Measurements from ENCODE around the gene TANGO6.

The TANGO6 gene

DNA sequence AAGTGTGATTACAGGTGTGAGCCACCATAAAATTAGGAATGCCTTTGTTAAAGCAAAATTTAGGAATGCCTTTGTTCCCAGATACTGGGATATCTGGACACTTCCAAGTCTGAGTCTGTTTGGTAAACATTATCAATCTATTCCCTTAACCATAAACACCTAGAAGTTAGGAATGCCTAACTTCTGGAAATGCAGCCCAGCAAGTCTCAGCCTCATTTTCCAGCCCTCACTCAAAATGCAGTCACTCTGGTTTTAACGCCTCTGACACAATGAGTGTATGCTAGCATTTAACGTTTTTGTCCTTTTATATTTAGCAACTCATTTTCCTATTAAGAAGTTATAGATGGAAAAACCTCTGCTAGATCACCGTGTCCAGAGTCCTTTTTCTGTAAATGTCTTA is 227.7 kb downstream of the TANGO6 start:
- H3K4me1 Mint-ChIP-seq = peaks cover 2% of the 10 kb centered on the region
- H3K27me3 Mint-ChIP-seq = no peaks in the 10 kb centered on the region
- H3K4me3 Mint-ChIP-seq = no peak overlapping the region
- H3K9me3 Mint-ChIP-seq = no peaks in the 10 kb centered on the region
- H3K27ac Mint-ChIP-seq = no peak overlapping the region
- no peak for ATAC-seq (ENCODE audit: low read depth)
- no peak for DNase-seq (ENCODE audit: low spot score in 2 of 2)
- H3K36me3 Mint-ChIP-seq = peaks cover 3% of the 10 kb centered on the region

GRCh38 chr16:69072640-69072974 is 229.3 kb downstream of the TANGO6 start:
- DNase-seq (ENCODE audit: low spot score in 2 of 2) (no peak), ATAC-seq (ENCODE audit: low read depth) (no peak)
- H3K4me1 Mint-ChIP-seq = peaks cover 2% of the 10 kb centered on the region
- H3K27ac Mint-ChIP-seq = no peak overlapping the region
- peaks cover 7% of the 10 kb centered on the region for H3K36me3 Mint-ChIP-seq
- no peak overlapping the region for H3K4me3 Mint-ChIP-seq
- H3K9me3 Mint-ChIP-seq = no peaks in the 10 kb centered on the region
- no peaks in the 10 kb centered on the region for H3K27me3 Mint-ChIP-seq

DNA sequence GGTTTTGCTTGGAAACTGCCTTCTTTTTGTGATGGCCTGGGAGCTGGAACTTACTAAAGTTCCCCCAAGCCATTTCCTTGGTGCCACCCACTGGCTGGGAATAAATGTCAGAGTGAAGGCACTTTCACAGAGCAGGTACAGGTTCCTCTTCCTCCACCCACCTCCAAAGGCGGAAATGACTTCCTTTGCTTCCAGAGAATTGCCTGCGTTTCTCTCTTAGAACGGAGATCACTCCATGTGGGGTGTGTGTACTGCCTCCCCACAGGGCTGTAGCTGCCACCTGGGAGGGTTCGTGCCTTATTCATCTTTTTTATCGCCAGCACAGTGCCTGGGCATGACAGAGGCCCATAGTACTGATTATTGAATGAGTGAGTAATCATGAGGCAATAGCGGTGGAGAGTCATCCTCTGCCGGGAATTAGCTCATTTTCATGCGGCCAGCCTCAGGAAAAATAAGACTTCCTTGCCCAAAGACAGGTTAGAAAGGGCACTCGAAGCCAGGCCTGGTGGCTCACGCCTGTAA is 229.9 kb downstream of the TANGO6 start:
- ATAC-seq (ENCODE audit: low read depth) (no peak), DNase-seq (ENCODE audit: low spot score in 2 of 2) (no peak)
- Mint-ChIP-seq H3K27me3 (no peaks in the 10 kb centered on the region), H3K9me3 (no peaks in the 10 kb centered on the region), H3K36me3 (peaks cover 7% of the 10 kb centered on the region), H3K4me3 (no peak overlapping the region), H3K27ac (no peak overlapping the region), H3K4me1 (peaks cover 2% of the 10 kb centered on the region)

GRCh38 chr16:69077251-69077650 is 233.9 kb downstream of the TANGO6 start:
- DNase-seq (ENCODE audit: low spot score in 2 of 2) = no peak
- ATAC-seq (ENCODE audit: low read depth) = no peak
- Mint-ChIP-seq H3K27ac (no peak overlapping the region), H3K36me3 (peaks cover 8% of the 10 kb centered on the region), H3K27me3 (no peaks in the 10 kb centered on the region), H3K9me3 (no peaks in the 10 kb centered on the region), H3K4me3 (no peak overlapping the region), H3K4me1 (no peaks in the 10 kb centered on the region)

DNA sequence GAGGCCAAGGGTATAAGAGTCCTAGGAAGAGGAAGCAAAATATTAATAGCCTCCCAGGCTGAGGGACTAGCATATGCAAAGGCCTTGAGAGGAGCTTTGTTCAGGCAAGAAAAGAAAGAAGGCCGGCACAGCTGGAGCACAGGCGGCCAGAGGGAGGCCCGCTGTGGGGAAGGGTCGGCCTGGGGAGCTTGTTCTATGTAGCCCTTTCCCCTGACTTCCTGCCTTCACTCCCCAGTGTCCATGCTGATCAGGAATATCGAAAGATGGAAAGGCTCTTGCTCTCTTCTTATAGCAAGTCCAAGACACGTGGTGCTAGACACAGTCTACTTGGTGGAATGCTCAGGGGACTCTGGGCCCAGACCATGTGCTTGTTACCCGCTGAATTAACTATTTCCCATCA is 234.7 kb downstream of the TANGO6 start:
- no peak for DNase-seq (ENCODE audit: low spot score in 2 of 2)
- no peak overlapping the region for H3K27ac Mint-ChIP-seq
- H3K4me1 Mint-ChIP-seq = no peaks in the 10 kb centered on the region
- H3K4me3 Mint-ChIP-seq = no peak overlapping the region
- no peak for ATAC-seq (ENCODE audit: low read depth)
- no peaks in the 10 kb centered on the region for H3K27me3 Mint-ChIP-seq
- H3K9me3 Mint-ChIP-seq = no peaks in the 10 kb centered on the region
- H3K36me3 Mint-ChIP-seq = peaks cover 9% of the 10 kb centered on the region

DNA sequence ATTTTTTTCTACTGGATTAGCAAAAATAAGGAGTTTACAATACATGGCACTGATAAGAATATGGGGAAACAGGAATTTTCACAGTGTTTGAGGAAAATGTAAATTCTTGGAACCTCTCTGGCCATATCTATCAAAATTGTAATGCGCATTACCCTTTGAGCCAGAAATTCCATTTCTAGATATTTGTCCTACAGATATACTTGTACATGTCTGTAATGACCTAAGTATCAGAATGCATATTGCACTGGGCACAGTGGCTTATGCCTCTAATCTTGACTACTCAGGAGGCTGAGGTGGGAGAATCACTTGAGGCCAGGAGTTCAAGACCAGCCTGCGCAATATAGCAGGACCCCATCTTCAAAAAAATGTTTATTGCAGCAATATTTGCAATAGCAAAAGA is 236.4 kb downstream of the TANGO6 start:
- Mint-ChIP-seq H3K27me3 (no peaks in the 10 kb centered on the region), H3K4me3 (no peak overlapping the region), H3K9me3 (no peaks in the 10 kb centered on the region), H3K27ac (no peak overlapping the region), H3K36me3 (peaks cover 17% of the 10 kb centered on the region), H3K4me1 (no peaks in the 10 kb centered on the region)
- DNase-seq (ENCODE audit: low spot score in 2 of 2) (no peak), ATAC-seq (ENCODE audit: low read depth) (no peak)

- no peak overlapping the region for H3K4me3 Mint-ChIP-seq
- peaks cover 23% of the 10 kb centered on the region for H3K36me3 Mint-ChIP-seq
- no peaks in the 10 kb centered on the region for H3K4me1 Mint-ChIP-seq
- ATAC-seq (ENCODE audit: low read depth) = no peak
- no peaks in the 10 kb centered on the region for H3K9me3 Mint-ChIP-seq
- H3K27me3 Mint-ChIP-seq = no peaks in the 10 kb centered on the region
- DNase-seq (ENCODE audit: low spot score in 2 of 2) = no peak
- no peak overlapping the region for H3K27ac Mint-ChIP-seq
Measured at GRCh38 chr16:69083306-69083941, 240.1 kb downstream of the TANGO6 start.

GRCh38 chr16:69084289-69084688 is 241.0 kb downstream of the TANGO6 start:
- H3K4me3 Mint-ChIP-seq = no peak overlapping the region
- ATAC-seq (ENCODE audit: low read depth) = no peak
- H3K9me3 Mint-ChIP-seq = no peaks in the 10 kb centered on the region
- no peaks in the 10 kb centered on the region for H3K27me3 Mint-ChIP-seq
- no peaks in the 10 kb centered on the region for H3K4me1 Mint-ChIP-seq
- DNase-seq (ENCODE audit: low spot score in 2 of 2) = no peak
- H3K36me3 Mint-ChIP-seq = peaks cover 22% of the 10 kb centered on the region
- H3K27ac Mint-ChIP-seq = no peak overlapping the region

DNA sequence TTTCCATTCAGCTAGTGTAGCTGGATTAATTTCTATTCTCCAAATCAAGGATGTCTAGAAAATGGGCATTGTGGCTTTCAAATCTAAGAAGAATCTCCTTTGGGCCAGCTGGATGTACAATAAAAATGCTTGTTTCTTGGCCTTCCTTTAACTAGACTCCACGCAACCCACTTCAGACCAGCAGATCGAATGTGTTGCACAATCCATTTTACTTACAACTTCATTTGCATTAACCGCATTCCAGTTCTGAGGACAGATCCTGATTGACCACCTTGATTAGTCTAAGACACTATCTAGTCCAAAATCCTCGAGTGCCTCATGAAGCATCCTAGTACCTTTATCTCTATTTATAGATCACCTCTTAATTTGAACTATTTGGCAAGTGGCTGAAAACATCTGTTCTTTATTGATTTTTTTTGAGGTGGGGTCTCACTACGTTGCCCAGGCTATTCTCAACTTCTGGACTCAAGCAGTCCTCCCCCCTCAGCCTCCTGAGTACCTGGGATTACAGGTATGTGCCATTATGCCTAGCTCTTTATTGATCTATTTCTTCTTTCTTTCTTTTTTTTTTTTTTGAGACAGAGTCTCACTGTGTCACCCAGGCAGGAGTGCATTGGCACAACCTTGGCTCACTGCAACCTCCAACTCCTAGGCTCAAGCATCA is 241.8 kb downstream of the TANGO6 start:
- no peaks in the 10 kb centered on the region for H3K9me3 Mint-ChIP-seq
- H3K36me3 Mint-ChIP-seq = peaks cover 22% of the 10 kb centered on the region
- H3K4me3 Mint-ChIP-seq = no peak overlapping the region
- peak overlapping the region; percentile 31 for H3K27ac Mint-ChIP-seq
- no peak for ATAC-seq (ENCODE audit: low read depth)
- H3K27me3 Mint-ChIP-seq = no peaks in the 10 kb centered on the region
- no peaks in the 10 kb centered on the region for H3K4me1 Mint-ChIP-seq
- DNase-seq (ENCODE audit: low spot score in 2 of 2) = no peak

DNA sequence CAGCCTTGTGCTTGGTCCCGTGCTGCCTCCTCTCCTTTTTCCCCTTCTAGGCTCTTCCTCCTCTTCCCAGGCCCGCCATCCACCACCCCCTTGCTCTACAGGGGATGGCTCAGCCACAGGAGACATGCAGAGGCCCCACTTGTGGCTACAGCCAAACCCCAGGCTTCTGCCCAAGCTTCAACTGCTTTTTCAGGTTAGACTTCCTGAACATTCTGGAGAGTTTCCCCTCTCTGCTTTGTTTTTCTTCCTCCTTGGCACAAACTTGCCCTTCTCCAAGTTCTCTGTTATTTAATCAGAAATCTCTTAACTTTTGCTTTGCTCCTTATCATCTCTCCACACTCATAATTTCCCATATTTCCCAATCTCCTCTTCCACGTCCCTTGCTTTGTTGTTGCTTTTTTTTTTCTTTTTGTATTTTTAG is 243.8 kb downstream of the TANGO6 start:
- no peak for ATAC-seq (ENCODE audit: low read depth)
- Mint-ChIP-seq H3K9me3 (no peaks in the 10 kb centered on the region), H3K27me3 (no peaks in the 10 kb centered on the region), H3K4me3 (no peak overlapping the region), H3K36me3 (peaks cover 22% of the 10 kb centered on the region), H3K4me1 (no peaks in the 10 kb centered on the region), H3K27ac (no peak overlapping the region)
- no peak for DNase-seq (ENCODE audit: low spot score in 2 of 2)

GRCh38 chr16:69088684-69089083 is 245.4 kb downstream of the TANGO6 start:
- H3K9me3 Mint-ChIP-seq = no peaks in the 10 kb centered on the region
- H3K27ac Mint-ChIP-seq = no peak overlapping the region
- H3K4me1 Mint-ChIP-seq = no peaks in the 10 kb centered on the region
- no peaks in the 10 kb centered on the region for H3K27me3 Mint-ChIP-seq
- peaks cover 18% of the 10 kb centered on the region for H3K36me3 Mint-ChIP-seq
- no peak overlapping the region for H3K4me3 Mint-ChIP-seq
- ATAC-seq (ENCODE audit: low read depth) (no peak), DNase-seq (ENCODE audit: low spot score in 2 of 2) (no peak)

- Mint-ChIP-seq H3K4me3 (no peak overlapping the region), H3K36me3 (peaks cover 13% of the 10 kb centered on the region), H3K4me1 (no peaks in the 10 kb centered on the region), H3K27ac (no peak overlapping the region), H3K9me3 (no peaks in the 10 kb centered on the region), H3K27me3 (no peaks in the 10 kb centered on the region)
- no peak for ATAC-seq (ENCODE audit: low read depth)
- DNase-seq (ENCODE audit: low spot score in 2 of 2) = no peak
Measured at GRCh38 chr16:69089091-69089910, 246.0 kb downstream of the TANGO6 start.

DNA sequence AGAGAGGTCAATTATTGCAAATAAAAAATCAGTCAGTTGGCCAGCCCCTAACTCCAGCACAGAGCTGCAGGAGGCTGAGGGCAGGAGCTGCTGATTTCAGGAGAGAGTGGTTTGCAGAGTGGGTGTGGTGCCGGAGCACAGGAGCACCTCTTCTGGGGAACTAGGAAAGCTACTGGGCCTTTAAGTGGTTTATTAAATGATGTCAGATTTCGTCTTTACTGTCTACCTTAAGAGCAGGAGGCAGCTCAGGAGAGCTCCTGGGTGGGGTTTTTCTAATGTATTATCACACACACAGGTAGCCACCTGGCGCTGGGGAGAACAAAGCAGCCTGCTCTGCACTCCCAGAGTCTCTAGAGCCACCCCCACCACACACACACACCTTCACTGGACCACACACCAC is 250.6 kb downstream of the TANGO6 start:
- H3K27ac Mint-ChIP-seq = no peak overlapping the region

GRCh38 chr16:69094501-69094900 is 251.2 kb downstream of the TANGO6 start:
- no peak overlapping the region for H3K27ac Mint-ChIP-seq
- no peaks in the 10 kb centered on the region for H3K36me3 Mint-ChIP-seq
- H3K4me3 Mint-ChIP-seq = no peak overlapping the region
- no peaks in the 10 kb centered on the region for H3K9me3 Mint-ChIP-seq
- peaks cover 1% of the 10 kb centered on the region for H3K27me3 Mint-ChIP-seq
- no peaks in the 10 kb centered on the region for H3K4me1 Mint-ChIP-seq
- ATAC-seq (ENCODE audit: low read depth) = no peak
- no peak for DNase-seq (ENCODE audit: low spot score in 2 of 2)

More for the DNA sequence above, 250.6 kb downstream of the TANGO6 start:
- DNase-seq (ENCODE audit: low spot score in 2 of 2) (no peak), ATAC-seq (ENCODE audit: low read depth) (no peak)
- Mint-ChIP-seq H3K4me1 (no peaks in the 10 kb centered on the region), H3K9me3 (no peaks in the 10 kb centered on the region), H3K36me3 (no peaks in the 10 kb centered on the region), H3K27me3 (peaks cover 1% of the 10 kb centered on the region), H3K4me3 (no peak overlapping the region)
